Measurements from ENCODE around the gene WDR90.

GRCh38 chr16:646679-647172 is 2.4 kb upstream of the WDR90 start:
- TF ChIP-seq, protein P1, sequence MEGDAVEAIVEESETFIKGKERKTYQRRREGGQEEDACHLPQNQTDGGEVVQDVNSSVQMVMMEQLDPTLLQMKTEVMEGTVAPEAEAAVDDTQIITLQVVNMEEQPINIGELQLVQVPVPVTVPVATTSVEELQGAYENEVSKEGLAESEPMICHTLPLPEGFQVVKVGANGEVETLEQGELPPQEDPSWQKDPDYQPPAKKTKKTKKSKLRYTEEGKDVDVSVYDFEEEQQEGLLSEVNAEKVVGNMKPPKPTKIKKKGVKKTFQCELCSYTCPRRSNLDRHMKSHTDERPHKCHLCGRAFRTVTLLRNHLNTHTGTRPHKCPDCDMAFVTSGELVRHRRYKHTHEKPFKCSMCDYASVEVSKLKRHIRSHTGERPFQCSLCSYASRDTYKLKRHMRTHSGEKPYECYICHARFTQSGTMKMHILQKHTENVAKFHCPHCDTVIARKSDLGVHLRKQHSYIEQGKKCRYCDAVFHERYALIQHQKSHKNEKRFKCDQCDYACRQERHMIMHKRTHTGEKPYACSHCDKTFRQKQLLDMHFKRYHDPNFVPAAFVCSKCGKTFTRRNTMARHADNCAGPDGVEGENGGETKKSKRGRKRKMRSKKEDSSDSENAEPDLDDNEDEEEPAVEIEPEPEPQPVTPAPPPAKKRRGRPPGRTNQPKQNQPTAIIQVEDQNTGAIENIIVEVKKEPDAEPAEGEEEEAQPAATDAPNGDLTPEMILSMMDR (conservative IDR thresholded peaks at IDR 0.05; ENCODE audit: low read length), result no peak
- TF ChIP-seq EZH2phosphoT487 (IDR thresholded peaks at IDR 0.05; ENCODE audit: borderline replicate concordance), result no peak
